ENCODE measurements around the gene TMEM30B.
"Not testable (repeated sequence)": the region's sequence is repeated elsewhere in the genome, so short reads cannot be mapped to it uniquely, and the experiment has no call there.

Gene TMEM30B

GRCh38 chr14:61281186-61281947 is at the start of gene TMEM30B:
Gene TMEM30B, minus strand, starts transcription at chr14:61281338. Its CDS starts 191 bp downstream, at chr14:61281147.
- peak in 2 of 3 experiments; percentile 11 to 27 for DNase-seq (ENCODE audit: low read depth in 3 of 3)

- DNase-seq (ENCODE audit: low read depth in 3 of 3), result no peak
Measured at GRCh38 chr14:61330511-61330910, 49.4 kb upstream of the TMEM30B start.

GRCh38 chr14:61329478-61330051 is 48.4 kb upstream of the TMEM30B start:
- DNase-seq (ENCODE audit: low read depth in 3 of 3), result no peak

GRCh38 chr14:61328626-61329262 is 47.6 kb upstream of the TMEM30B start:
- no peak for DNase-seq (ENCODE audit: low read depth in 3 of 3)

- DNase-seq (ENCODE audit: low read depth in 3 of 3), result no peak
Measured at GRCh38 chr14:61326847-61327246, 45.7 kb upstream of the TMEM30B start.

GRCh38 chr14:61326146-61326545 is 45.0 kb upstream of the TMEM30B start:
- DNase-seq (ENCODE audit: low read depth in 3 of 3), result no peak

- no peak for DNase-seq (ENCODE audit: low read depth in 3 of 3)
Measured at GRCh38 chr14:61325166-61325565, 44.0 kb upstream of the TMEM30B start.

GRCh38 chr14:61323970-61324369 is 42.8 kb upstream of the TMEM30B start:
- no peak for DNase-seq (ENCODE audit: low read depth in 3 of 3)

- DNase-seq (ENCODE audit: low read depth in 3 of 3), result peak in 1 of 3 experiments; percentile 33
Measured at GRCh38 chr14:61322799-61323290, 41.7 kb upstream of the TMEM30B start.

GRCh38 chr14:61322011-61322798 is 41.1 kb upstream of the TMEM30B start:
- DNase-seq (ENCODE audit: low read depth in 3 of 3), result no peak

GRCh38 chr14:61321385-61322010 is 40.4 kb upstream of the TMEM30B start, which contains the start of gene PRKCH:
Gene PRKCH, plus strand, starts transcription at chr14:61321579. Its CDS starts 523 bp downstream, at chr14:61322102.
- DNase-seq (ENCODE audit: low read depth in 3 of 3), result peak; percentile 71 to 77 (median 73)

GRCh38 chr14:61320806-61321384 is 39.8 kb upstream of the TMEM30B start:
- DNase-seq (ENCODE audit: low read depth in 3 of 3), result no peak

GRCh38 chr14:61320170-61320569 is 39.0 kb upstream of the TMEM30B start:
- DNase-seq (ENCODE audit: low read depth in 3 of 3), result not testable (repeated sequence)

GRCh38 chr14:61319706-61320105 is 38.6 kb upstream of the TMEM30B start:
- no peak for DNase-seq (ENCODE audit: low read depth in 3 of 3)

GRCh38 chr14:61319086-61319485 is 37.9 kb upstream of the TMEM30B start:
- DNase-seq (ENCODE audit: low read depth in 3 of 3), result no peak

GRCh38 chr14:61315313-61315712 is 34.2 kb upstream of the TMEM30B start:
- no peak for DNase-seq (ENCODE audit: low read depth in 3 of 3)

GRCh38 chr14:61308701-61309100 is 27.6 kb upstream of the TMEM30B start:
- not testable (repeated sequence) for DNase-seq (ENCODE audit: low read depth in 3 of 3)

- no peak for DNase-seq (ENCODE audit: low read depth in 3 of 3)
Measured at GRCh38 chr14:61308198-61308597, 27.1 kb upstream of the TMEM30B start.

- DNase-seq (ENCODE audit: low read depth in 3 of 3), result no peak
Measured at GRCh38 chr14:61304688-61305087, 23.6 kb upstream of the TMEM30B start.

- DNase-seq (ENCODE audit: low read depth in 3 of 3), result no peak
Measured at GRCh38 chr14:61300754-61301153, 19.6 kb upstream of the TMEM30B start.

- no peak for DNase-seq (ENCODE audit: low read depth in 3 of 3)
Measured at GRCh38 chr14:61300209-61300608, 19.1 kb upstream of the TMEM30B start.

All from stimulated activated CD4-positive, alpha-beta T cell treated with anti-CD3 and anti-CD28 coated beads, TNF-alpha, amount 100 ng/mL, for 4 hours (primary cell).